ENCODE measurements around the gene SORCS1.

Gene SORCS1

DNA sequence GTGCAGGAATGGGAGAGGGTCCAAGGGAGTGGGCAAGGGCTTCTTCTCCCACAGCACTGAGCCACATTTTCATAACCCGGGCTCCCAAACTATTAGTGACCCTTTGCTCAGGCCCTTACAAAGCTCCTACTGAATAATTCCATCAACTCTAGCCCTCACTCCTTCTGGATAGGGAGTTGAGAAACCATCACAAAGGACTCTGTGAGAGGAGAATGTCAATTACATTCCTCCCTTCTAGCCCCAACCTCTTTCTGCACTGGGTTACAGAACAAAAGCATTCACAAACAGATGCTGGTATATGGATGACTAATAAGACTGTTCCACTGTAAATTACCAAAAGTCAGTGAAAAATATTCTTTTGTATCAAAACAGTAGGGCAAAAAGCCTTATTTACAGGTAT, 203.7 kb downstream of the SORCS1 start:
- Mint-ChIP-seq H3K27ac (no peak overlapping the region), H3K4me3 (no peak overlapping the region), H3K36me3 (no peaks in the 10 kb centered on the region), H3K27me3 (no peaks in the 10 kb centered on the region), H3K4me1 (peaks cover 15% of the 10 kb centered on the region), H3K9me3 (no peaks in the 10 kb centered on the region)
- ATAC-seq = no peak

DNA sequence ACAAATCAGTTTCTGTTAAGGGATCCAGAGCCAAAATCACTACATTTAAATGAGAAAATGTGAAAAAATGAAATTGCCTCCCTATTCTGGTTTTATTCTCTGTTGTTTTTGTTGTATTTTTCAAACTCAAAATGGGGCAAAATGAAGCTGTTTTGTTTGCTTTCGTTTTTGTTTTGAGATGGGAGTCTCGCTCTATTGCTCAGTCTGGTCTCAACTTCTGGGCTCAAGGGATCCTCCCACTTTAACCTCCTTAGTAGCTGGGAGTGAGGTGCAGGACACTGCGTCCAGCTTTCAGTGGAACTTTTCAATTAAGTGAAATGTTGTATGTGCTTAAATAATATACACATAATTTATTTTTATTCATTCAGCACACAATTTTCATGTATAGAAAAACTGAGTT, 205.0 kb downstream of the SORCS1 start:
- no peak for ATAC-seq
- H3K27me3 Mint-ChIP-seq = no peaks in the 10 kb centered on the region
- no peaks in the 10 kb centered on the region for H3K9me3 Mint-ChIP-seq
- H3K27ac Mint-ChIP-seq = no peak overlapping the region
- peaks cover 15% of the 10 kb centered on the region for H3K4me1 Mint-ChIP-seq
- H3K4me3 Mint-ChIP-seq = no peak overlapping the region
- no peaks in the 10 kb centered on the region for H3K36me3 Mint-ChIP-seq

DNA sequence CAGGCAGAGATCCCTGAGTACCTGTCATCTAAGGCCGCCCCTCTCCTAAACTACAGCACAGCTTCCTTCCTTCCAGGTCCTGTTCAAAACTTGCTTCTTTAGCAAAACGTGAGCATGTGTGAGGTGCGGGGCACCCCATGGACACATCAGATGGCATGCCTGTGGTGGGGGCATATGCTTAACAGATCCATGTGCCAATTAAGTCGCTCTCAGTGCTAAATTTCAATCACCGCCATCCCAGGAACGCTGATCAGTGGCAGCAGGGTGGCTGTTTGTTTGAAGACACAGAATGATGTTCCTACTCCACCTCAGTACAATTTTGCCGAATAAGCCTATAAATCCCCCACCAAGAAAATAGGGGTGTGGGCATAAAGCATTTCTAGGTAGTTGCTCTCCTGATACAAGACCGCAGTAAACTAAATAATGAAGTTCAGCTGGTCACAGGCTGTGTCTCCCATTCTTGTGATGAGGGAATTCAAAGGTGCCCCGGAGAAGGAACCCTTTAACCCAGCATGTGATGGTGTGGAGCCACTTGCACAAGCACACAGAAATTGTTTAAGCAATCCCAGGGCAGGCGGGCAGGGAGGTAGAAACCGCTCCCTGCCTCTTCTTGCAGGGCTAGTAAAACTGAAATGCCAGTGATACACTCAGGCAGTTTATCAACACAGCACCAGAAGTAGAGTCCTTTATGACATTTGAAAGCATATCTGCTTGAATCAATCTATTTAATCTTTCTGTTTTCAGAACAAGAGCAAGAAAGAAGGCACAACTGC, 205.7 kb downstream of the SORCS1 start:
- H3K27me3 Mint-ChIP-seq = no peaks in the 10 kb centered on the region
- H3K4me3 Mint-ChIP-seq = no peak overlapping the region
- no peaks in the 10 kb centered on the region for H3K9me3 Mint-ChIP-seq
- H3K27ac Mint-ChIP-seq = no peak overlapping the region
- no peak for ATAC-seq
- peaks cover 15% of the 10 kb centered on the region for H3K4me1 Mint-ChIP-seq
- no peaks in the 10 kb centered on the region for H3K36me3 Mint-ChIP-seq

- Mint-ChIP-seq H3K9me3 (no peaks in the 10 kb centered on the region), H3K27me3 (no peaks in the 10 kb centered on the region), H3K27ac (no peak overlapping the region), H3K4me1 (peaks cover 15% of the 10 kb centered on the region), H3K36me3 (no peaks in the 10 kb centered on the region), H3K4me3 (no peak overlapping the region)
- peak; percentile 44 for ATAC-seq
Measured at GRCh38 chr10:106957823-106958588, 206.5 kb downstream of the SORCS1 start.

GRCh38 chr10:106956216-106956915, 208.1 kb downstream of the SORCS1 start:
- H3K27me3 Mint-ChIP-seq = no peaks in the 10 kb centered on the region
- peaks cover 15% of the 10 kb centered on the region for H3K4me1 Mint-ChIP-seq
- no peak for ATAC-seq
- H3K9me3 Mint-ChIP-seq = no peaks in the 10 kb centered on the region
- H3K36me3 Mint-ChIP-seq = no peaks in the 10 kb centered on the region
- no peak overlapping the region for H3K27ac Mint-ChIP-seq
- H3K4me3 Mint-ChIP-seq = no peak overlapping the region

DNA sequence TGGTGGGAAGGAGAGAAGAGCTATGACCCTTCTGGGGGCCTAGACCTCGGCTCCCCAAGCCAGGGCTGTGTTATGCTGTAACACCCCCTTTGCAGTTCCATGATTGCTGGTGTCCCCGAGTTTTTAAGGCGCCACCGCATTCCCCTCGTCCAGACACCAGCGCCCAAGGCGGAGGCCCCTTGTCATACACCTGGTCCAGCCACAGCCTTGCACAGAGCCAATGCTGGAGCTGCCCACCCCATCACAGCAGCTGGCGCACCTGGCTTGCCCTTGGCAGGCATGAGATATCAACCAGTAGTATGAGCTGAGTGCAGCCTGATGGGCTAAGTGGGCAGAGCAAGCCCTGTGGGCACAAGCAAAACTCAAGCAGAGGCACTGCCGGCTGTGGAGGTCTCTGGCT, 209.4 kb downstream of the SORCS1 start:
- no peak overlapping the region for H3K27ac Mint-ChIP-seq
- no peaks in the 10 kb centered on the region for H3K27me3 Mint-ChIP-seq
- ATAC-seq = no peak
- no peak overlapping the region for H3K4me3 Mint-ChIP-seq
- H3K4me1 Mint-ChIP-seq = peaks cover 15% of the 10 kb centered on the region
- H3K36me3 Mint-ChIP-seq = no peaks in the 10 kb centered on the region
- no peaks in the 10 kb centered on the region for H3K9me3 Mint-ChIP-seq

DNA sequence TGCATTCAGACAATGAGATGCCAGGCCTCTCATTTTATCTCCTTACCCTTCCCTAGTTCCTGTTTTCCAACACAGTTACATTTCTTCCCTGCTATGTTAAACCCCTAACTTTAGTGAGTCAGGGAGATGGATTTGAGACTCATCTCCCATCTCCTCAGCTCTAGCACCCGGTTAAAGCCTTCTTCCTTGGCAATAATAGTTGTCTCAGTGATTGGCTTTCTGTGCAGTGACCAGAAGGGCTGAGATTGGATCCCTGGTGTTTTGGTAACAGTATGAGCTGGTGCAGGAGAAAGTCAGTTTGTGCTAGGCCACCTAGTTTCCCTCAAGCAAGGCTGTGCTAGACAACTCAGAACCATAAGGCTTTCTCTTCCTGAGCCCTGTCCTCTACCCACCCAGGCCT, 212.5 kb downstream of the SORCS1 start:
- no peaks in the 10 kb centered on the region for H3K36me3 Mint-ChIP-seq
- no peaks in the 10 kb centered on the region for H3K27me3 Mint-ChIP-seq
- no peaks in the 10 kb centered on the region for H3K4me1 Mint-ChIP-seq
- no peaks in the 10 kb centered on the region for H3K9me3 Mint-ChIP-seq
- no peak for ATAC-seq
- H3K4me3 Mint-ChIP-seq = no peak overlapping the region
- no peak overlapping the region for H3K27ac Mint-ChIP-seq

- no peak overlapping the region for H3K4me3 Mint-ChIP-seq
- no peaks in the 10 kb centered on the region for H3K27me3 Mint-ChIP-seq
- ATAC-seq = no peak
Measured at GRCh38 chr10:106949680-106950478, 214.6 kb downstream of the SORCS1 start.

GRCh38 chr10:106947643-106948042, 216.9 kb downstream of the SORCS1 start:
- no peaks in the 10 kb centered on the region for H3K36me3 Mint-ChIP-seq
- no peaks in the 10 kb centered on the region for H3K4me1 Mint-ChIP-seq
- no peak overlapping the region for H3K4me3 Mint-ChIP-seq
- no peaks in the 10 kb centered on the region for H3K9me3 Mint-ChIP-seq
- H3K27me3 Mint-ChIP-seq = no peaks in the 10 kb centered on the region
- no peak for ATAC-seq
- no peak overlapping the region for H3K27ac Mint-ChIP-seq

More at GRCh38 chr10:106949680-106950478, 214.6 kb downstream of the SORCS1 start:
- no peaks in the 10 kb centered on the region for H3K9me3 Mint-ChIP-seq
- no peaks in the 10 kb centered on the region for H3K36me3 Mint-ChIP-seq
- no peak overlapping the region for H3K27ac Mint-ChIP-seq
- H3K4me1 Mint-ChIP-seq = no peaks in the 10 kb centered on the region

- H3K27me3 Mint-ChIP-seq = no peaks in the 10 kb centered on the region
- no peaks in the 10 kb centered on the region for H3K4me1 Mint-ChIP-seq
- no peak overlapping the region for H3K27ac Mint-ChIP-seq
- ATAC-seq = no peak
- H3K9me3 Mint-ChIP-seq = no peaks in the 10 kb centered on the region
- no peak overlapping the region for H3K4me3 Mint-ChIP-seq
- H3K36me3 Mint-ChIP-seq = no peaks in the 10 kb centered on the region
Measured at GRCh38 chr10:106942035-106942662, 222.4 kb downstream of the SORCS1 start.

- ATAC-seq = no peak
- Mint-ChIP-seq H3K27me3 (no peaks in the 10 kb centered on the region), H3K4me1 (no peaks in the 10 kb centered on the region), H3K36me3 (no peaks in the 10 kb centered on the region), H3K27ac (no peak overlapping the region), H3K4me3 (no peak overlapping the region), H3K9me3 (no peaks in the 10 kb centered on the region)
Measured at GRCh38 chr10:106941297-106942034, 223.0 kb downstream of the SORCS1 start.

DNA sequence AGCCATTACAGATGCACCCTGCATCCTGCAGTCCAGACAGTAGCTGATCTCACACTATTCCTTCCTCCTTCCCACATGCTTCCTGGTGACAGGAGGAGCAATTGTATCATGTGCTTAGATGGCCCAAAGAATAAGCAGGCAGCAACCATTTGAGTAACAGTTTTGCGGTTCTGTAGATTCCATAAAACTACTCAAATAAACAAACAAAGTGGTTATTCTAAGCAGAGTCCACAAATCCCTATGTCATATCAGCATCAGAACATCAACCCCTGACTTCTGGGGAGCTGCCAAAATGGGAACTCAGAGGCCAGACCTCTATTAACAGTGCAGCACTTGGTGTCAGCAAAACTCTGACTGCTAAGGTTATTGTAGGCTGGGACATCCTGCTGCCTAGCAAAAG, 226.0 kb downstream of the SORCS1 start:
- Mint-ChIP-seq H3K27me3 (no peaks in the 10 kb centered on the region), H3K4me1 (peaks cover 9% of the 10 kb centered on the region), H3K27ac (no peak overlapping the region), H3K4me3 (no peak overlapping the region), H3K9me3 (no peaks in the 10 kb centered on the region), H3K36me3 (no peaks in the 10 kb centered on the region)
- no peak for ATAC-seq

DNA sequence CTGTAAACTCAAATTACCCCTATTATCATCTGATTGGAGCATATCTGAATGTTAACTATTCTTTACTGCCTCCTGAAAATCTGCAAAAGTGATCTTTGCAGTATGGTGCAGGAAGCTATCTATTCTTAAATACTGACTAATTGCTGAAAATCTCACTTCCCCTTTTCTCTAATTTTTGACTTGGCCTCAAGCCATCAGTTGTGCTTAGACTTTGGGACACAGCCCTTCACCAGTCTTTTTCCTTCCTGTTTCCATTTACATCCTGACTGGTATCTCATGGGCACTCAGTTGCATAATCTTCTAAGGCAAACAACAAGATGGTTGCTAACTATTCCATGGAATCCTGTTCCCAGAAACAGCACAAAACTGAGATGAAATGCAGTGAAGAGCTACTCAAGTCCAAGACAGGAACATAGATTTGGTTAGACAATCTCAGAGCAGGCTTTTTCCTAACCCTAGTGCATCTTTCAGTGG, 228.5 kb downstream of the SORCS1 start:
- Mint-ChIP-seq H3K9me3 (no peaks in the 10 kb centered on the region), H3K36me3 (no peaks in the 10 kb centered on the region), H3K27me3 (no peaks in the 10 kb centered on the region), H3K27ac (no peak overlapping the region), H3K4me3 (no peak overlapping the region), H3K4me1 (peaks cover 15% of the 10 kb centered on the region)
- ATAC-seq = peak; percentile 78

GRCh38 chr10:106931853-106932249, 232.7 kb downstream of the SORCS1 start:
- Mint-ChIP-seq H3K4me3 (no peak overlapping the region), H3K4me1 (peaks cover 15% of the 10 kb centered on the region), H3K36me3 (no peaks in the 10 kb centered on the region), H3K27ac (peak overlapping the region; percentile 81), H3K9me3 (no peaks in the 10 kb centered on the region), H3K27me3 (no peaks in the 10 kb centered on the region)
- no peak for ATAC-seq

Data from stimulated activated memory B cell treated with anti-CD40 and anti-IgM and Interleukin-4, amounts not matched to agents 10 μg/mL and 1 μg/mL and 100 μg/mL, for 72 hours (primary cell).